OCI-LY1 (cell line): ENCODE measurements around the gene SYMPK.

Source experiments
- H2AFZ ChIP-seq: fragments of 200-600 bp; sonication (generic), shearing (Covaris generic); 2 replicates; pipeline ENCODE4 v1.6.0; 2014; ENCODE audit warnings: antibody characterized with exemption, mild to moderate bottlenecking, low read length
- H3F3A ChIP-seq: fragments of 200-600 bp; sonication (generic), shearing (Covaris generic); 2 replicates; pipeline ENCODE4 v1.6.0; 2014; ENCODE audit warnings: mild to moderate bottlenecking, antibody characterized with exemption, low read length, moderate library complexity; ENCODE audit not compliant: insufficient read depth
- H3K27ac ChIP-seq: fragments of 200-600 bp; sonication (generic); 2 replicates; pipeline ENCODE4 v1.5.1; 2014; ENCODE audit warnings: low read length, mixed run types, mild to moderate bottlenecking, low read depth; ENCODE audit not compliant: poor library complexity, severe bottlenecking
- H3K27me3 ChIP-seq: fragments of 200-600 bp; sonication (generic); 2 replicates; pipeline ENCODE4 v1.6.0; 2014; ENCODE audit warnings: antibody characterized with exemption, mild to moderate bottlenecking, low read length, moderate library complexity; ENCODE audit not compliant: insufficient read depth
- H3K36me3 ChIP-seq: fragments of 200-600 bp; sonication (generic); 2 replicates; pipeline ENCODE4 v1.6.1; 2014; ENCODE audit warnings: mild to moderate bottlenecking, antibody characterized with exemption, low read length, moderate library complexity, mixed read lengths; ENCODE audit not compliant: insufficient read depth
- H3K4me1 ChIP-seq: fragments of 200-600 bp; sonication (generic); 2 replicates; pipeline ENCODE4 v1.5.1; 2014; ENCODE audit warnings: mild to moderate bottlenecking, low read length, moderate library complexity; ENCODE audit not compliant: insufficient read depth, severe bottlenecking
- H3K4me2 ChIP-seq: fragments of 200-600 bp; sonication (generic), shearing (Covaris generic); 2 replicates; pipeline ENCODE4 v1.6.1; 2014; ENCODE audit warnings: low read length
- H3K4me3 ChIP-seq: fragments of 200-600 bp; sonication (generic); 2 replicates; pipeline ENCODE4 v1.5.1; 2014; ENCODE audit warnings: low read length, low read depth, mild to moderate bottlenecking, mixed read lengths; ENCODE audit not compliant: poor library complexity, severe bottlenecking
- H3K79me2 ChIP-seq: fragments of 200-600 bp; shearing (Covaris generic); 2 replicates; pipeline ENCODE4 v1.6.1; 2016; ENCODE audit warnings: mixed run types, low read length, mixed read lengths; ENCODE audit not compliant: insufficient read depth
- H3K9ac ChIP-seq: fragments of 200-600 bp; sonication (generic), shearing (Covaris generic); 2 replicates; pipeline ENCODE4 v1.6.1; 2014; ENCODE audit warnings: mild to moderate bottlenecking, low read length, mixed read lengths
- H3K9me2 ChIP-seq: fragments of 200-600 bp; sonication (generic), shearing (Covaris generic); 2 replicates; pipeline ENCODE4 v1.6.1; 2014; ENCODE audit warnings: low read depth, mild to moderate bottlenecking, low read length, mixed read lengths
- H3K9me3 ChIP-seq: fragments of 200-600 bp; shearing (Covaris generic); 2 replicates; pipeline ENCODE4 v1.6.1; 2014; ENCODE audit warnings: low read length, mixed read lengths
- H4K20me1 ChIP-seq: fragments of 200-600 bp; sonication (generic), shearing (Covaris generic); 2 replicates; pipeline ENCODE4 v1.6.0; 2016; ENCODE audit warnings: mild to moderate bottlenecking, low read length; ENCODE audit not compliant: insufficient read depth
- EZH2 ChIP-seq: fragments of 200-600 bp; sonication (generic), shearing (Covaris generic); IDR thresholded peaks from 2 replicates; pipeline ENCODE4 v1.8.0; 2017; ENCODE audit warnings: borderline replicate concordance, mixed run types, mild to moderate bottlenecking, antibody characterized with exemption, low read length, moderate library complexity, mixed read lengths
- TF ChIP-seq, protein P1 (sequence below): fragments of 200-600 bp; sonication (generic), shearing (Covaris generic); IDR thresholded peaks from 2 replicates; pipeline ENCODE4 v1.5.1; 2017; ENCODE audit warnings: mild to moderate bottlenecking, antibody characterized with exemption, low read length, moderate library complexity, mixed read lengths

SYMPK gene

DNA sequence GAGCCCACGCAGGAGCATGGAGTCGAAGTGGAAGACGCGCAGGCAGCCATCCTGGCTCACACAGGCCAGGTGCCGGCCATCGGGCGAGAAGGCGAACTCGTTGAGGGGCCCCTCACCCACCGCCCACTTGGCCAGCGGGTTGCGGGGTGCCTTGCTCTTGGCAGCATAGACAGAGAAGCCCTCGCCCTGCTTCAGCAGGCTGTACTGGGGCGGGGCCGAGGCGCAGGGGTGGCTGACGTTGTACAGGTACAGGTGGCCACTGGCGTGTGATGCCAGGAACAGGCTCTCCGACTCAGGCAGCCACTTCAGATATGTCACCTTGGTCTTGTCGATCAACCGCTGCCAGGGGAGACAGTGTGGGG is 76.4 kb downstream of the SYMPK start:
- H3K9me2 ChIP-seq: no peaks in the 10 kb centered on the region
- H3K4me1 ChIP-seq: peaks cover 7% of the 10 kb centered on the region
- H3K36me3 ChIP-seq: peaks cover 46% of the 10 kb centered on the region
- no peak overlapping the region for H3K4me2 ChIP-seq
- H3K79me2 ChIP-seq: no peaks in the 10 kb centered on the region
- H4K20me1 ChIP-seq: no peaks in the 10 kb centered on the region
- no peak overlapping the region for H3K27ac ChIP-seq
- H3K4me3 ChIP-seq: no peak overlapping the region
- H3F3A ChIP-seq: no peaks in the 10 kb centered on the region
- TF ChIP-seq EZH2: no peak
- TF ChIP-seq, protein P1, sequence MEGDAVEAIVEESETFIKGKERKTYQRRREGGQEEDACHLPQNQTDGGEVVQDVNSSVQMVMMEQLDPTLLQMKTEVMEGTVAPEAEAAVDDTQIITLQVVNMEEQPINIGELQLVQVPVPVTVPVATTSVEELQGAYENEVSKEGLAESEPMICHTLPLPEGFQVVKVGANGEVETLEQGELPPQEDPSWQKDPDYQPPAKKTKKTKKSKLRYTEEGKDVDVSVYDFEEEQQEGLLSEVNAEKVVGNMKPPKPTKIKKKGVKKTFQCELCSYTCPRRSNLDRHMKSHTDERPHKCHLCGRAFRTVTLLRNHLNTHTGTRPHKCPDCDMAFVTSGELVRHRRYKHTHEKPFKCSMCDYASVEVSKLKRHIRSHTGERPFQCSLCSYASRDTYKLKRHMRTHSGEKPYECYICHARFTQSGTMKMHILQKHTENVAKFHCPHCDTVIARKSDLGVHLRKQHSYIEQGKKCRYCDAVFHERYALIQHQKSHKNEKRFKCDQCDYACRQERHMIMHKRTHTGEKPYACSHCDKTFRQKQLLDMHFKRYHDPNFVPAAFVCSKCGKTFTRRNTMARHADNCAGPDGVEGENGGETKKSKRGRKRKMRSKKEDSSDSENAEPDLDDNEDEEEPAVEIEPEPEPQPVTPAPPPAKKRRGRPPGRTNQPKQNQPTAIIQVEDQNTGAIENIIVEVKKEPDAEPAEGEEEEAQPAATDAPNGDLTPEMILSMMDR: no peak
- H3K27me3 ChIP-seq: no peaks in the 10 kb centered on the region
- no peak overlapping the region for H3K9ac ChIP-seq
- no peaks in the 10 kb centered on the region for H3K9me3 ChIP-seq
- no peak overlapping the region for H2AFZ ChIP-seq

DNA sequence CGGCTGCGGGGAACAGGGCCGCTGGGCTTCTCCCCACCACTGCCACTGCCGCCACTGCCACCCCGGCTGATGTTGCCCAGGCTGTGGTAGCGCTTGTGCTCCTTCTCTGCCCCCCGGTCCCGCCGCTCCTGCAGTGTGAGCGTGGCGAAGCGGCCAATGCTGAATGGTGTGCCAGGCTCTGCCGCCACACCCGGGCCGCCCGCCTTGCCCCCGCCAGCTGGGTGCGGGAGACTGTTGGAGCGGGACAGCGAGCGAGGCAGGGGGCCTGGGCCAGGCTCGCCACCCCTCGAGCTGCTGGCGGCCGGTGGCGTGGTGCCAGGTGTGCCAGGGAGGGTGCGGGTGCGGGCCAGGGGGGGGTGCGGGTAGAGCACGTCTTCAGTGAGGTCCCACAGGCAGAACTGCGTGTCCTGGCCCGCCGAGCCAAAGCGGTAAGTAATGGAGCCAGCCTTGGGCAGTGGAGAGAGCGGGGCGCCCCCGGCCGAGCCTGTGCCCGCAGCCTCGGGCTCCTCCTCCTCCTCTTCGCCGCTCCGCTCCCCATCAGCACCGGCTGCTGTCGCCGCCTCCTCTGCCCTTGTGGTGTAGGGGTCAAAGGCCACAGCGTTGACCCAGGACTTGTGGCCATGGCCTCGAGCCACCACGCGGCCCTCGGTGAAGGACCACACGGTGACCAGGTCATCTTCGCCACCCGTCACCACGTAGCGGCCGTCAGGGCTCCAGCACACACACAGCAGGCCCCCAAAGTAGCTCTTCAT is 77.0 kb downstream of the SYMPK start:
- Histone ChIP-seq H3K4me3 (no peak overlapping the region), H3K27me3 (no peaks in the 10 kb centered on the region), H3K9me2 (no peaks in the 10 kb centered on the region), H3K9me3 (no peaks in the 10 kb centered on the region), H4K20me1 (no peaks in the 10 kb centered on the region), H2AFZ (no peak overlapping the region), H3K27ac (no peak overlapping the region), H3K4me1 (peaks cover 1% of the 10 kb centered on the region), H3K36me3 (peaks cover 45% of the 10 kb centered on the region), H3K4me2 (no peak overlapping the region), H3K79me2 (no peaks in the 10 kb centered on the region), H3K9ac (no peak overlapping the region), H3F3A (no peaks in the 10 kb centered on the region)
- TF ChIP-seq, protein P1: no peak
- no peak for TF ChIP-seq EZH2

DNA sequence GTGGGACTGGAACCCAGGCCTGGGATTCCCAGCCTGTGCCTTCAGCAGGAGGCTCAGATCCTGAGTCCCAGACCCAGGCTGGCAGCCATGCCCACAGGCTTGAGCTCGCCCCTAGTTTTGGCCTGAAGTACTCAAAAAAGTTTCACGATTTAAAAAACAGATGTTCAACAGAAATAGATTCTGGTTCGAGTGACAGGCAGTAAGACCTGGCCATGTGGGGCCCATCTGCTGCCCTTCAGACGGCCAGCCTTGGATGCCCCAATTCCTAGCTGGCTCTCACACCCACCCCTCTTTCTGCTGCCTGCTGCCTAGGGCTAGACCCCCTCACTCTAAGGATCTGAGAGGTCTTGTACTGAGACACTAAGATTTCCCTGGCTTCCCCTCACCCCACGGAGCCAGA is 77.8 kb downstream of the SYMPK start:
- TF ChIP-seq EZH2: no peak
- TF ChIP-seq, protein P1: no peak
- Histone ChIP-seq H3K9ac (no peak overlapping the region), H3K9me3 (no peaks in the 10 kb centered on the region), H3K4me2 (no peak overlapping the region), H3K27ac (no peak overlapping the region), H4K20me1 (no peaks in the 10 kb centered on the region), H3K79me2 (no peaks in the 10 kb centered on the region), H3K4me3 (no peak overlapping the region), H3K27me3 (no peaks in the 10 kb centered on the region), H3K36me3 (peaks cover 39% of the 10 kb centered on the region), H3K4me1 (no peaks in the 10 kb centered on the region), H2AFZ (no peak overlapping the region), H3F3A (no peaks in the 10 kb centered on the region), H3K9me2 (no peaks in the 10 kb centered on the region)
